T-cell (primary cell): ENCODE results near the gene ASXL3. TPM values are rescaled to one million over a fixed set of nuclear protein-coding genes. Genes with fewer than 3 reads are reported as not detected.

Source experiments
- ATAC-seq, 4 experiments: fragments of 200-7000 bp in 3 of 4; fragments of 150-1000 bp in 1 of 4; cut with Tn5 transposase; replicated peaks in 1 of 4; 1 replicate in 3 of 4; 2 replicates in 1 of 4; pipeline ENCODE4 v1.10.0; 2021; ENCODE audit warnings: moderate library complexity in 3 of 4, mild to moderate bottlenecking in 2 of 4, moderate number of reproducible peaks in 1 of 4
- CTCF ChIA-PET, 2 donors: fragments of 300-600 bp; sonication (Branson Sonifier 250); formaldehyde crosslinking; loops; one replicate each; lab custom pipeline; 2022; ENCODE audit warnings: antibody characterized with exemption in 2 of 2; lab: Charles Lee
- POLR2A ChIA-PET, 2 donors: fragments of 300-600 bp; sonication (Branson Sonifier 250); formaldehyde crosslinking; loops; one replicate each; lab custom pipeline; 2022; ENCODE audit warnings: antibody characterized with exemption in 2 of 2; lab: Charles Lee
- DNase-seq, 35 experiments: peaks; one replicate each; pipeline versions ENCODE4 v3.0.0 to v3.0.0-alpha.2; 2013 to 2023
- H3K27ac ChIP-seq: one replicate; pipeline ENCODE4 v1.5.1; 2013; ENCODE audit warnings: low read length
- H3K27me3 ChIP-seq, 2 experiments: replicated peaks in 1 of 2; 1 replicate in 1 of 2; 2 replicates in 1 of 2; pipeline versions ENCODE4 v1.6.1 to v1.7.0; 2013; ENCODE audit warnings: low read length in 1 of 2, mixed read lengths in 1 of 2; ENCODE audit not compliant: control insufficient read depth in 2 of 2, insufficient read depth in 2 of 2; ENCODE audit errors: extremely low read depth in 1 of 2
- H3K36me3 ChIP-seq, 2 donors: 1 replicate in 1 of 2; 2 replicates in 1 of 2; pipeline versions ENCODE4 v1.6.1 to v1.7.0; 2013; ENCODE audit warnings: low read length in 1 of 2; ENCODE audit not compliant: control insufficient read depth in 2 of 2, insufficient read depth in 1 of 2; ENCODE audit errors: extremely low read depth in 1 of 2
- H3K4me1 ChIP-seq, 2 experiments: 1 replicate in 1 of 2; 2 replicates in 1 of 2; pipeline versions ENCODE4 v1.6.1 to v1.7.0; 2013; ENCODE audit warnings: low read length in 2 of 2, mixed read lengths in 1 of 2; ENCODE audit not compliant: insufficient read depth in 2 of 2, control insufficient read depth in 1 of 2; ENCODE audit errors: extremely low read depth in 1 of 2
- H3K4me3 ChIP-seq, 2 donors: 1 replicate in 1 of 2; 2 replicates in 1 of 2; pipeline versions ENCODE4 v1.5.1 to v1.7.0; 2013; ENCODE audit warnings: mild to moderate bottlenecking in 2 of 2, low read length in 1 of 2, moderate library complexity in 1 of 2; ENCODE audit not compliant: control insufficient read depth in 1 of 2; ENCODE audit errors: extremely low read depth in 1 of 2
- H3K9me3 ChIP-seq: 2 replicates; pipeline ENCODE4 v1.7.0; 2013
- H3K27ac Mint-ChIP-seq, 2 donors: one replicate each; pipeline ENCODE4 v1.8.0; 2020 to 2021; ENCODE audit warnings: mild to moderate bottlenecking in 2 of 2, mixed read lengths in 2 of 2
- H3K27me3 Mint-ChIP-seq, 2 donors: one replicate each; pipeline ENCODE4 v1.8.0; 2021 to 2022; ENCODE audit warnings: mixed read lengths in 2 of 2
- H3K36me3 Mint-ChIP-seq: one replicate; pipeline ENCODE4 v1.8.0; 2021; ENCODE audit warnings: mixed read lengths
- H3K4me1 Mint-ChIP-seq, 3 donors: one replicate each; pipeline ENCODE4 v1.8.0; 2020 to 2022; ENCODE audit warnings: mixed read lengths in 3 of 3, mild to moderate bottlenecking in 1 of 3
- H3K4me3 Mint-ChIP-seq, 3 donors: one replicate each; pipeline ENCODE4 v1.8.0; 2020 to 2022; ENCODE audit warnings: mild to moderate bottlenecking in 3 of 3, mixed read lengths in 3 of 3, moderate library complexity in 3 of 3
- H3K9me3 Mint-ChIP-seq, 3 donors: one replicate each; pipeline ENCODE4 v1.8.0; 2020 to 2022; ENCODE audit warnings: mixed read lengths in 3 of 3
- WGBS: methylation state at CpG from one replicate; pipeline ENCODE4 v1.1.5; 2013; ENCODE audit warnings: missing lambda C conversion rate; ENCODE audit not compliant: insufficient coverage; 5-methylcytosine and 5-hydroxymethylcytosine counted together
- total RNA-seq, 35 experiments: library from RNA in 6 of 35; stranded (reverse) in 6 of 35; fragments of 120-200 nt in 1 of 35; gene quantifications; one replicate each; pipeline versions ENCODE4 v1.2.1 to v1.2.4 and lab custom pipeline; 2013 to 2026

Gene ASXL3
- total RNA-seq, 5 donors from 2014 or later (not counting 1 experiment from before 2014, with no cell fraction given) = not detected

DNA sequence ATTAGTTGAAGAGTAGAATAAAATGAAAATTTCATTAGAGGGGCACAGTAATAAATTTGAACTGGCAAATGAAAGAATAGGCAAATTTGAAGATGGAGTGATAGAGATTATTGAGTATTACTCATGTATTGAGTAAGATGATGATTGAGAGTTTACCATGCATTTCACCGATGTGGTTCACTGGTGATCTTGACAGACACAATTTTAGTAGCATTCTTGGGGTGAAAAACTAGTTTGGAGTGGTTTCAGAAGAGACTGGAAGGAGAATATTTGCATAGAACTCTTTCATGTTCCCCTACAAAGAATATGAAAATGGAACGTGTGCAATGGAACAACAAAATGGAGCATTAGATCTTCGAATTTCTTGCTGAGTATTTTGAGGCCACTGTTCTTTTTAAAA is 121.4 kb downstream of the ASXL3 start:
- no peak for ATAC-seq
- no peaks in the 10 kb centered on the region for H3K4me1 ChIP-seq
- Mint-ChIP-seq H3K4me1 (no peaks in the 10 kb centered on the region), H3K36me3 (no peaks in the 10 kb centered on the region), H3K27me3 (no peaks in the 10 kb centered on the region), H3K4me3 (no peak overlapping the region), H3K27ac (no peak overlapping the region), H3K9me3 (peaks cover 0 to 4% (median 3%) of the 10 kb centered on the region in 3 donors)
- no peaks in the 10 kb centered on the region for H3K36me3 ChIP-seq
- ChIA-PET CTCF (no interaction called here), POLR2A (no interaction called here)
- H3K9me3 ChIP-seq = no peaks in the 10 kb centered on the region
- no peak overlapping the region for H3K4me3 ChIP-seq
- no peak for DNase-seq
- no peaks in the 10 kb centered on the region for H3K27me3 ChIP-seq
- no CpG with 5 or more reads among the region's 3 CpGs for WGBS
- H3K27ac ChIP-seq = no peak overlapping the region

- POLR2A ChIA-PET = no interaction called here
- Mint-ChIP-seq H3K4me3 (no peak overlapping the region), H3K27ac (no peak overlapping the region), H3K9me3 (peaks cover 0 to 4% (median 2%) of the 10 kb centered on the region in 3 donors), H3K4me1 (no peaks in the 10 kb centered on the region), H3K27me3 (no peaks in the 10 kb centered on the region), H3K36me3 (no peaks in the 10 kb centered on the region)
- no CpG with 5 or more reads among the region's 3 CpGs for WGBS
- H3K4me3 ChIP-seq = no peak overlapping the region
- H3K36me3 ChIP-seq = no peaks in the 10 kb centered on the region
- H3K27me3 ChIP-seq = no peaks in the 10 kb centered on the region
- DNase-seq (no peak), ATAC-seq (no peak)
- no peaks in the 10 kb centered on the region for H3K4me1 ChIP-seq
- H3K9me3 ChIP-seq = no peaks in the 10 kb centered on the region
- H3K27ac ChIP-seq = no peak overlapping the region
- CTCF ChIA-PET = no interaction called here
Observed at GRCh38 chr18:33700513-33700976, 122.5 kb downstream of the ASXL3 start.

GRCh38 chr18:33702625-33703024 is 124.6 kb downstream of the ASXL3 start:
- POLR2A ChIA-PET = no interaction called here
- CTCF ChIA-PET = no interaction called here
- 100% methylated on average over 1 of the region's 1 CpG for WGBS
- no peak for ATAC-seq
- Histone ChIP-seq H3K36me3 (no peaks in the 10 kb centered on the region), H3K4me3 (no peak overlapping the region), H3K9me3 (no peaks in the 10 kb centered on the region), H3K4me1 (no peaks in the 10 kb centered on the region), H3K27me3 (no peaks in the 10 kb centered on the region), H3K27ac (no peak overlapping the region)
- DNase-seq = no peak
- no peaks in the 10 kb centered on the region for H3K27me3 Mint-ChIP-seq
- H3K27ac Mint-ChIP-seq = no peak overlapping the region
- H3K4me1 Mint-ChIP-seq = no peaks in the 10 kb centered on the region
- H3K4me3 Mint-ChIP-seq = no peak overlapping the region
- no peaks in the 10 kb centered on the region for H3K36me3 Mint-ChIP-seq
- H3K9me3 Mint-ChIP-seq = peaks cover 5 to 6% (median 6%) of the 10 kb centered on the region in 3 donors

- H3K36me3 ChIP-seq = no peaks in the 10 kb centered on the region
- CTCF ChIA-PET = no interaction called here
- Mint-ChIP-seq H3K27me3 (no peaks in the 10 kb centered on the region), H3K36me3 (no peaks in the 10 kb centered on the region), H3K9me3 (peaks cover 6 to 11% (median 9%) of the 10 kb centered on the region in 3 donors), H3K4me3 (no peak overlapping the region), H3K27ac (no peak overlapping the region), H3K4me1 (no peaks in the 10 kb centered on the region)
- ATAC-seq (no peak), DNase-seq (no peak)
- H3K4me3 ChIP-seq = no peak overlapping the region
- no peaks in the 10 kb centered on the region for H3K4me1 ChIP-seq
- no peak overlapping the region for H3K27ac ChIP-seq
- POLR2A ChIA-PET = interaction anchor here in 1 of 2 donors (0.7 kb wide), 1 partner anchor 1538 kb away, joined by 4 read pairs; no protein-coding TSS in a partner anchor
- no CpG with 5 or more reads among the region's 1 CpG for WGBS
- no peaks in the 10 kb centered on the region for H3K27me3 ChIP-seq
- no peaks in the 10 kb centered on the region for H3K9me3 ChIP-seq
Observed at GRCh38 chr18:33706391-33706790, 128.4 kb downstream of the ASXL3 start.

DNA sequence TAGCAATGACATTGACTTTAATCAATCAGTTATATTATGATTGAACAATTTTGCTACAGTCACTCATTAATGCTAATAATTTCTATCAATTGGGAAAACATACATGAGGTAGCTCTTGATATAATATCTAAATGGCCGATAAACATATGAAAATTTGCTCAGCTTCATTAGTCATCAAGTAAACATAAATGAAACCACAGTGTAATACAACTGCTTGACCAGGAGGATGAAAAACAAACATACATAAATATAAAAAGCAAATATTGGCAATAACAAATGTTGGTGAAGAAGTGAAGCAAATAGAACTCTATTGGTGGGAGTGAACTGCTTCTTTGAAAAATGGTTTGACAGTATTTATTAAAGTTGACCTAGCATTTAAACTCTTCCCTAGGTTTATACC is 130.9 kb downstream of the ASXL3 start:
- CTCF ChIA-PET = no interaction called here
- no CpG with 5 or more reads among the region's 1 CpG for WGBS
- no peaks in the 10 kb centered on the region for H3K27me3 ChIP-seq
- H3K9me3 Mint-ChIP-seq = peaks cover 6 to 13% (median 12%) of the 10 kb centered on the region in 3 donors
- H3K27ac Mint-ChIP-seq = no peak overlapping the region
- no peak overlapping the region for H3K27ac ChIP-seq
- H3K9me3 ChIP-seq = no peaks in the 10 kb centered on the region
- ATAC-seq (no peak), DNase-seq (no peak)
- no peak overlapping the region for H3K4me3 ChIP-seq
- no peaks in the 10 kb centered on the region for H3K4me1 ChIP-seq
- H3K36me3 ChIP-seq = no peaks in the 10 kb centered on the region
- no peaks in the 10 kb centered on the region for H3K36me3 Mint-ChIP-seq
- POLR2A ChIA-PET = no interaction called here
- H3K4me3 Mint-ChIP-seq = no peak overlapping the region
- no peaks in the 10 kb centered on the region for H3K27me3 Mint-ChIP-seq
- H3K4me1 Mint-ChIP-seq = no peaks in the 10 kb centered on the region

DNA sequence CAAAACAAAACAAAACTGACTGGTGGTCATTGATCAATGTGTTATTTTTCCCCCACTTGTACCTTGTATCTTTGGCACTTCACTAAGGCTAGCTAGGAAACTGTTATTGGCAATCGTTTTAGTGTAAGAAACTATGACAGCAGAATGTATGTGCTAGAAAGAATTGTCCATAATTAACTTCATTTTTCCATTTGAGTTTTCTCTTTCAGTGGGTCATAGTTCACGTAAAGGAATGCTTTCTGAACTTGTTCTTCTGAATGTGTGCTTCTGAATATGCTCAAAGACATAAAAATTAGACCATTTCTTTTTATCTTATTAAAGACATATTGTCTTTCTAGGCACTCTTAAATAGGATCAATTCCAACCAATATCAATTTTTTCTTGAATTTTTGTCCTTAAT is 132.2 kb downstream of the ASXL3 start:
- H3K27me3 ChIP-seq = no peaks in the 10 kb centered on the region
- H3K27ac ChIP-seq = no peak overlapping the region
- CTCF ChIA-PET = no interaction called here
- DNase-seq = no peak
- Mint-ChIP-seq H3K9me3 (peaks cover 14 to 21% (median 17%) of the 10 kb centered on the region in 3 donors), H3K4me1 (no peaks in the 10 kb centered on the region), H3K27ac (no peak overlapping the region), H3K36me3 (no peaks in the 10 kb centered on the region), H3K27me3 (no peaks in the 10 kb centered on the region), H3K4me3 (no peak overlapping the region)
- POLR2A ChIA-PET = no interaction called here
- H3K4me1 ChIP-seq = no peaks in the 10 kb centered on the region
- H3K4me3 ChIP-seq = no peak overlapping the region
- H3K9me3 ChIP-seq = no peaks in the 10 kb centered on the region
- no peaks in the 10 kb centered on the region for H3K36me3 ChIP-seq
- no peak for ATAC-seq
- WGBS = no CpG with 5 or more reads among the region's 2 CpGs

DNA sequence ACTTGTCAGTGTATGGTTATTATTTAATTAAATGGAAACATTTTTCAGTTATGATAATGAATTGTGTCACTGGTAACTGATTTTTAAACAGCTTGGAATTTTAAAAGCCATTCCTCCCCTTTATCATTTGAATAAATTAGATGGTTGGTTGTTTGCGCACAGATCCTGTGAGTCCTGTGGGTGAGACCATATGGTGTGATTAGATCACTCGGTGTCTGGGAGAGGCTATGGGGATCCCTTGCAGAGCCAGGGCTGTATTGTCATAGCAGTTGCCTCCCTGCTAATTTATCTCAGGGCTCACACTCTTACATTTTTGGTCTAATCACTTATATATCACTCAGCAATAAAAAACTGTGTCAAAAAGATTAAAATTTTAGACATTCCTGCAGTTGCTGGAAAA is 133.5 kb downstream of the ASXL3 start:
- ATAC-seq = no peak
- ChIA-PET CTCF (no interaction called here), POLR2A (no interaction called here)
- no peaks in the 10 kb centered on the region for H3K4me1 ChIP-seq
- no peaks in the 10 kb centered on the region for H3K36me3 ChIP-seq
- Mint-ChIP-seq H3K4me1 (no peaks in the 10 kb centered on the region), H3K27me3 (no peaks in the 10 kb centered on the region), H3K9me3 (peaks cover 12 to 21% (median 14%) of the 10 kb centered on the region in 3 donors), H3K36me3 (no peaks in the 10 kb centered on the region), H3K27ac (no peak overlapping the region), H3K4me3 (no peak overlapping the region)
- WGBS = no CpG with 5 or more reads among the region's 2 CpGs
- no peaks in the 10 kb centered on the region for H3K27me3 ChIP-seq
- no peak overlapping the region for H3K27ac ChIP-seq
- no peaks in the 10 kb centered on the region for H3K9me3 ChIP-seq
- DNase-seq = no peak
- H3K4me3 ChIP-seq = no peak overlapping the region
